Stomach (tissue), 4 donors: Measurements from ENCODE around the gene TECTB.

Experiments
- CTCF ChIP-seq, 7 experiments: fragments of 450-650 bp in 4 of 7; fragments of 200-600 bp in 3 of 7; sonication (generic) in 3 of 7; IDR thresholded peaks; one replicate each; pipeline ENCODE4 v1.5.1; 2016 to 2019; ENCODE audit warnings: antibody characterized with exemption in 7 of 7, control low read depth in 2 of 7, mild to moderate bottlenecking in 1 of 7
- EP300 ChIP-seq: sonication (generic); formaldehyde crosslinking; IDR thresholded peaks from one replicate; pipeline ENCODE4 v1.6.1; 2017; ENCODE audit warnings: antibody characterized with exemption
- POLR2A ChIP-seq, 4 donors: fragments of 450-650 bp; IDR thresholded peaks; one replicate each; pipeline ENCODE4 v1.6.1; 2016; ENCODE audit warnings: antibody characterized with exemption in 4 of 4, control low read depth in 2 of 4, mild to moderate bottlenecking in 1 of 4, moderate library complexity in 1 of 4
- POLR2AphosphoS5 ChIP-seq, 3 donors: sonication (generic); formaldehyde crosslinking; IDR thresholded peaks; one replicate each; pipeline ENCODE4 v1.6.1; 2016; ENCODE audit warnings: antibody characterized with exemption in 3 of 3

- TF ChIP-seq CTCF (IDR thresholded peaks at IDR 0.05) (no peak), EP300 (no peak), POLR2AphosphoS5 (IDR thresholded peaks at IDR 0.05) (no peak), POLR2A (IDR thresholded peaks at IDR 0.05) (no peak)
Measured at GRCh38 chr10:112282086-112282485, 1.1 kb upstream of the TECTB start.
